ENCODE results near the gene CWC22. TPM values are rescaled to one million over a fixed set of nuclear protein-coding genes. Genes with fewer than 3 reads are reported as not detected.

CWC22 gene
- total and polyA plus RNA-seq, 5 donors, result 9.2 to 15.6 (median 14.2) TPM

- Histone ChIP-seq H3K27ac (ENCODE audit: low read length) (no peak overlapping the region), H3K4me3 (ENCODE audit: low read length) (no peak overlapping the region), H3K27me3 (ENCODE audit: control insufficient read depth, insufficient read depth) (no peaks in the 10 kb centered on the region), H3K4me1 (ENCODE audit: control insufficient read depth, insufficient read depth, low read length) (no peaks in the 10 kb centered on the region), H3K9me3 (ENCODE audit: control insufficient read depth, low read length) (no peaks in the 10 kb centered on the region)
- intact Hi-C loops (cut with DNase I), result no loop called here
- WGBS, result 89% methylated on average over 1 of the region's 1 CpG
- ATAC-seq (no peak), DNase-seq (no peak)
Observed at GRCh38 chr2:179927041-179927440, 80.1 kb downstream of the CWC22 start.

- ATAC-seq, result no peak
- Histone ChIP-seq H3K27me3 (ENCODE audit: control insufficient read depth, insufficient read depth) (no peaks in the 10 kb centered on the region), H3K4me1 (ENCODE audit: control insufficient read depth, insufficient read depth, low read length) (no peaks in the 10 kb centered on the region), H3K27ac (ENCODE audit: low read length) (no peak overlapping the region), H3K4me3 (ENCODE audit: low read length) (no peak overlapping the region), H3K9me3 (ENCODE audit: control insufficient read depth, low read length) (no peaks in the 10 kb centered on the region)
- DNase-seq, result no peak
- intact Hi-C loops (cut with DNase I), result no loop called here
- WGBS, result 70% methylated on average over 2 of the region's 2 CpGs
Observed at GRCh38 chr2:179925713-179926112, 81.4 kb downstream of the CWC22 start.

GRCh38 chr2:179917272-179917671 lies 89.8 kb downstream of the CWC22 start:
- Histone ChIP-seq H3K27ac (ENCODE audit: low read length) (no peak overlapping the region), H3K4me1 (ENCODE audit: control insufficient read depth, insufficient read depth, low read length) (no peaks in the 10 kb centered on the region), H3K9me3 (ENCODE audit: control insufficient read depth, low read length) (no peaks in the 10 kb centered on the region), H3K27me3 (ENCODE audit: control insufficient read depth, insufficient read depth) (no peaks in the 10 kb centered on the region), H3K4me3 (ENCODE audit: low read length) (no peak overlapping the region)
- ATAC-seq, result no peak
- no peak for DNase-seq
- intact Hi-C loops (cut with DNase I), result no loop called here

DNA sequence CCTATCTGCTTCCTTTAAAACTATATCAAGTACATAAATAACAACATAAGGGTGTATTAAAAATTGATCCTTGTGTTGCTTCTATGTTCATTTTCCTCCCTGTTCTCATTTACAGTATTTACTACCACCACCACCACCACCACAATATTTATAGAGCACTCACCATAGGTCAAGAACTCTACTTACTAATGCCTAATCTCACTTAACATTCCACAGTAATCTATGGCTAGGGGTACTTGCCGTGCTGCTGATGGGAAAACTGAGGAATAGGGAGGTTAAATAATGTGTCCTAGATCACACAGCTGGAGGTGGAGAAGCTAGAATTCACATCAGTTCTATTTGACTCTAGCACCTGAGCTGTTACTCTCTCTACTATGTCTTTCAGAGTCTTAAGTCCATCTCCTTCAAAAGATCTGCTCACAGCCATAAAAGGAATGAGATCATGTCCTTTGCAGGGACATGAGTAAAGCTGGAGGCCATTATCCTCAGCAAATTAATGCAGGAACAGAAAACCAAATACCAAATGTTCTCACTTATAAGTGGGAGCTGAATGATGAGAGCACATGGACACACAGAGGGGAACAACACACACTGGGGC lies 91.6 kb downstream of the CWC22 start:
- Histone ChIP-seq H3K4me3 (ENCODE audit: low read length) (no peak overlapping the region), H3K4me1 (ENCODE audit: control insufficient read depth, insufficient read depth, low read length) (no peaks in the 10 kb centered on the region), H3K27ac (ENCODE audit: low read length) (no peak overlapping the region), H3K9me3 (ENCODE audit: control insufficient read depth, low read length) (no peaks in the 10 kb centered on the region), H3K27me3 (ENCODE audit: control insufficient read depth, insufficient read depth) (no peaks in the 10 kb centered on the region)
- ATAC-seq (no peak), DNase-seq (no peak)
- intact Hi-C loops (cut with DNase I), result no loop called here
- WGBS, result 21% methylated on average over 1 of the region's 1 CpG

GRCh38 chr2:179913809-179914208 lies 93.3 kb downstream of the CWC22 start:
- intact Hi-C loops (cut with DNase I), result no loop called here
- WGBS, result 89% methylated on average over 4 of the region's 4 CpGs

DNA sequence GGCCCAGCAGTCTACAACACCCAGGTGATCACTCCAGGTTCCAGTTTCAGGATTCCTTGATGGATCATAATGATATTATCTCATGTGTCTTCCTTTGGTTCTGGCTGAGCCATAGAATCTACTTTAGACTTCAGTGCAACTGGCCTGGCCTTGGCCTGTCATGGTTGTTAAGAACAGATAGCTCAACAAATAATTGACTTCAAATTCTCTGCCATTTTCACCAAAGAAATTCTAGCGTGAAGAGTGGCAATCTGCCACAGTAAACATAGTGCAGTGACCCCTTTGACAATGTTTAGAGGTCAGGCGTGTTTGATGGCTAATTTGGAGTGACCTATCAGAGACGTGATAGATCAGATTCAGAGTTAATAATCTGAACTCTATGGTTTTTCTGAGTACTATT lies 95.5 kb downstream of the CWC22 start:
- WGBS, result 75% methylated on average over 3 of the region's 3 CpGs
- intact Hi-C loops (cut with DNase I), result no loop called here

More at GRCh38 chr2:179913809-179914208, 93.3 kb downstream of the CWC22 start:
- DNase-seq (no peak), ATAC-seq (no peak)
- no peak overlapping the region for H3K27ac ChIP-seq (ENCODE audit: low read length)
- H3K27me3 ChIP-seq (ENCODE audit: control insufficient read depth, insufficient read depth), result no peaks in the 10 kb centered on the region
- no peak overlapping the region for H3K4me3 ChIP-seq (ENCODE audit: low read length)
- H3K4me1 ChIP-seq (ENCODE audit: control insufficient read depth, insufficient read depth, low read length), result no peaks in the 10 kb centered on the region
- no peaks in the 10 kb centered on the region for H3K9me3 ChIP-seq (ENCODE audit: control insufficient read depth, low read length)

DNA sequence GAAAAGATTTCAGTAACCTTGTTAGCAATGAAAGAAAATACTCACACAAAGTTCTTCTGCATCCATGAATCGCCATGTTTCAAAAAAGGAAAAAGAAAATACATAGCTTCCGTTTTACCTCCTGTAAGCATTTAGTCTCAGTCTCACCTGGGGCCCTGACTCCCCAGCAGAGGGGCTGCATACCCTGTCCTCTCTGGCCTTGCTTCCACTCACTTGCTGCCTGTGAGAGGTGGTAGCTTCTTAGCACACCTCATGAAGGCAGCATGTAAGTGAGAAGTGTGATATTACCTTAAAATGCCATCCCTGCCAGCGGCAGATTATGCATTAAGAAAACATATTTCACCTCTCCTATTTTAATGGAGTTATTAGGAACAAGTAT lies 96.4 kb downstream of the CWC22 start:
- ATAC-seq, result no peak
- Histone ChIP-seq H3K27me3 (ENCODE audit: control insufficient read depth, insufficient read depth) (no peaks in the 10 kb centered on the region), H3K4me3 (ENCODE audit: low read length) (no peak overlapping the region), H3K9me3 (ENCODE audit: control insufficient read depth, low read length) (no peaks in the 10 kb centered on the region), H3K27ac (ENCODE audit: low read length) (no peak overlapping the region), H3K4me1 (ENCODE audit: control insufficient read depth, insufficient read depth, low read length) (no peaks in the 10 kb centered on the region)
- intact Hi-C loops (cut with DNase I), result no loop called here
- WGBS, result 77% methylated on average over 3 of the region's 3 CpGs
- no peak for DNase-seq

More for the DNA sequence above, 95.5 kb downstream of the CWC22 start:
- H3K9me3 ChIP-seq (ENCODE audit: control insufficient read depth, low read length), result no peaks in the 10 kb centered on the region
- H3K4me3 ChIP-seq (ENCODE audit: low read length), result no peak overlapping the region
- DNase-seq (no peak), ATAC-seq (no peak)
- H3K27me3 ChIP-seq (ENCODE audit: control insufficient read depth, insufficient read depth), result no peaks in the 10 kb centered on the region
- H3K4me1 ChIP-seq (ENCODE audit: control insufficient read depth, insufficient read depth, low read length), result no peaks in the 10 kb centered on the region
- H3K27ac ChIP-seq (ENCODE audit: low read length), result no peak overlapping the region

GRCh38 chr2:179909845-179910734 lies 97.0 kb downstream of the CWC22 start:
- intact Hi-C loops (cut with DNase I), result no loop called here
- no peaks in the 10 kb centered on the region for H3K27me3 ChIP-seq (ENCODE audit: control insufficient read depth, insufficient read depth)
- no peak overlapping the region for H3K4me3 ChIP-seq (ENCODE audit: low read length)
- ATAC-seq (no peak), DNase-seq (no peak)
- H3K27ac ChIP-seq (ENCODE audit: low read length), result no peak overlapping the region
- no peaks in the 10 kb centered on the region for H3K4me1 ChIP-seq (ENCODE audit: control insufficient read depth, insufficient read depth, low read length)
- WGBS, result 63% methylated on average over 6 of the region's 6 CpGs
- no peaks in the 10 kb centered on the region for H3K9me3 ChIP-seq (ENCODE audit: control insufficient read depth, low read length)

DNA sequence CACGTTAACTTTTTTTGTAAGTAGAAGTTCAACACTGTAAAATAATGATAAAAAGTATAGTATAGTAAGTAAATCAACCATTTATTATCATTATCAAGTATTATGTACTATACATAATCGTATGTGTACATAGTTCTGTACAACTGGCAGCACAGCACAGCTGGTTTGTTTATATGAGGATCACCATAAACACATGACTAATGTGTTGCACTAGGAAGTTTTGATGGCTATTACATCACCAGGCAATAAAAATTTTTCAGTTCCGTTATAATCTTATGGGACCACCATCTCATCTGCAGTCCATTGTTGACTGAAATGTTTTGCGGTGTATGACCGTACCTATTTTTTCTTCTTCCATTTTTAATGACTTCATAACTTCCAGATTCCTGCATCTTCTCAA lies 106.4 kb downstream of the CWC22 start:
- Histone ChIP-seq H3K9me3 (ENCODE audit: control insufficient read depth, low read length) (no peaks in the 10 kb centered on the region), H3K4me1 (ENCODE audit: control insufficient read depth, insufficient read depth, low read length) (no peaks in the 10 kb centered on the region), H3K27ac (ENCODE audit: low read length) (no peak overlapping the region), H3K4me3 (ENCODE audit: low read length) (no peak overlapping the region), H3K27me3 (ENCODE audit: control insufficient read depth, insufficient read depth) (no peaks in the 10 kb centered on the region)
- ATAC-seq, result no peak
- 75% methylated on average over 5 of the region's 5 CpGs for WGBS
- DNase-seq, result no peak
- intact Hi-C loops (cut with DNase I), result no loop called here

- ATAC-seq (no peak), DNase-seq (no peak)
- H3K4me1 ChIP-seq (ENCODE audit: control insufficient read depth, insufficient read depth, low read length), result no peaks in the 10 kb centered on the region
- no peak overlapping the region for H3K4me3 ChIP-seq (ENCODE audit: low read length)
- intact Hi-C loops (cut with DNase I), result no loop called here
- H3K9me3 ChIP-seq (ENCODE audit: control insufficient read depth, low read length), result no peaks in the 10 kb centered on the region
- H3K27me3 ChIP-seq (ENCODE audit: control insufficient read depth, insufficient read depth), result no peaks in the 10 kb centered on the region
- WGBS, result 94% methylated on average over 1 of the region's 1 CpG
- H3K27ac ChIP-seq (ENCODE audit: low read length), result no peak overlapping the region
Observed at GRCh38 chr2:179899666-179900065, 107.4 kb downstream of the CWC22 start.

GRCh38 chr2:179898873-179899272 lies 108.2 kb downstream of the CWC22 start:
- no peak for ATAC-seq
- no peak overlapping the region for H3K27ac ChIP-seq (ENCODE audit: low read length)
- intact Hi-C loops (cut with DNase I), result no loop called here
- DNase-seq, result no peak
- no peaks in the 10 kb centered on the region for H3K27me3 ChIP-seq (ENCODE audit: control insufficient read depth, insufficient read depth)
- 78% methylated on average over 4 of the region's 4 CpGs for WGBS
- H3K9me3 ChIP-seq (ENCODE audit: control insufficient read depth, low read length), result no peaks in the 10 kb centered on the region
- no peaks in the 10 kb centered on the region for H3K4me1 ChIP-seq (ENCODE audit: control insufficient read depth, insufficient read depth, low read length)
- no peak overlapping the region for H3K4me3 ChIP-seq (ENCODE audit: low read length)

Data from right cardiac atrium (tissue), 5 donors.